ENCODE measurements around the gene PPP1R16B.

The PPP1R16B gene

DNA sequence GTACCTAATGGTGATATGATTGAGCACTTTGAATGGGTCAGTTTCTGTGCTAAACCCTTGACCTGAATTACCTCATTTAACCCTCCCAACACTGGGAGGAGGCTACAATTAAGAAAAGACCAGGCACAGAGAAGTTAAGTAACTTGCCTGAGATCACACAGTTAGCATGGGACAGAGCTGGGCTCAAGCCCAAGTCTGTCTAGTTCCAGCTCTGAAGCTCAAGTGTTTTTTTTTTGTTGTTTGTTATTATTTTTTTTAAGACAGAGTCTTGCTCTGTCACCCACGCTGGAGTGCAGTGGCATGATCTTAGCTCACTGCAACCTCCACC is 124.7 kb downstream of the PPP1R16B start:
- ChIA-PET CTCF (interaction anchor here (0.7 to 0.9 kb wide), 7 partner anchors 10 to 331 kb away, joined by 3 to 4 read pairs (median 3); no protein-coding TSS in a partner anchor), POLR2A (ENCODE audit: low non-redundant PET) (interaction anchor here (0.6 kb wide), 1 partner anchor 43 kb away, joined by 3 read pairs; no protein-coding TSS in a partner anchor)
- peak overlapping the region; percentile 16; the same call in 1 of the 2 replicates for H3K27ac ChIP-seq
- TF ChIP-seq, protein P1, sequence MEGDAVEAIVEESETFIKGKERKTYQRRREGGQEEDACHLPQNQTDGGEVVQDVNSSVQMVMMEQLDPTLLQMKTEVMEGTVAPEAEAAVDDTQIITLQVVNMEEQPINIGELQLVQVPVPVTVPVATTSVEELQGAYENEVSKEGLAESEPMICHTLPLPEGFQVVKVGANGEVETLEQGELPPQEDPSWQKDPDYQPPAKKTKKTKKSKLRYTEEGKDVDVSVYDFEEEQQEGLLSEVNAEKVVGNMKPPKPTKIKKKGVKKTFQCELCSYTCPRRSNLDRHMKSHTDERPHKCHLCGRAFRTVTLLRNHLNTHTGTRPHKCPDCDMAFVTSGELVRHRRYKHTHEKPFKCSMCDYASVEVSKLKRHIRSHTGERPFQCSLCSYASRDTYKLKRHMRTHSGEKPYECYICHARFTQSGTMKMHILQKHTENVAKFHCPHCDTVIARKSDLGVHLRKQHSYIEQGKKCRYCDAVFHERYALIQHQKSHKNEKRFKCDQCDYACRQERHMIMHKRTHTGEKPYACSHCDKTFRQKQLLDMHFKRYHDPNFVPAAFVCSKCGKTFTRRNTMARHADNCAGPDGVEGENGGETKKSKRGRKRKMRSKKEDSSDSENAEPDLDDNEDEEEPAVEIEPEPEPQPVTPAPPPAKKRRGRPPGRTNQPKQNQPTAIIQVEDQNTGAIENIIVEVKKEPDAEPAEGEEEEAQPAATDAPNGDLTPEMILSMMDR (conservative IDR thresholded peaks at IDR 0.05; ENCODE audit: low read depth): no peak
- DNase-seq (ENCODE audit: low spot score): no peak

DNA sequence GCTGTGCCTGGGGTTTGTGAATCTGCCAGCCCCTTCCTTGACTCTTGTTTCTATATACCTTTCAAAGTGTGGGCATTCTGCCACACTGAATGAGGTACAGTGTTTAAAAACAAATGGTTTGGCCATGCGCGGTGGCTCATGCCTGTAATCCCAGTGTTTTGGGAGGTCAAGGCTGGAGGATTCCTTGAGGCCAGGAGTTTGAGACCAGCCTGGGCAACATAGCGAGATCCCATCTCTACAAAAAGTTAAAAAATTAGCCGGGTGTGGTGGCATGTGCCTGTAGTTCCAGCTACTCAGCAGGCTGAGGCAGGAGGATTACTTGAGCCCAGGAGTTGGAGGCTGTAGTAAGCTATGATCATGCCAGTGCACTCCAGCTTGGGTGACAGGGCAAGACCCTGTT is 126.5 kb downstream of the PPP1R16B start:
- TF ChIP-seq, protein P1 (conservative IDR thresholded peaks at IDR 0.05; ENCODE audit: low read depth): no peak
- ChIA-PET POLR2A (ENCODE audit: low non-redundant PET) (no interaction called here), CTCF (interaction anchor here (1.0 kb wide), 1 partner anchor 72 kb away, joined by 3 read pairs; no protein-coding TSS in a partner anchor)
- peak overlapping the region; percentile 29 for H3K27ac ChIP-seq
- DNase-seq (ENCODE audit: low spot score): no peak

DNA sequence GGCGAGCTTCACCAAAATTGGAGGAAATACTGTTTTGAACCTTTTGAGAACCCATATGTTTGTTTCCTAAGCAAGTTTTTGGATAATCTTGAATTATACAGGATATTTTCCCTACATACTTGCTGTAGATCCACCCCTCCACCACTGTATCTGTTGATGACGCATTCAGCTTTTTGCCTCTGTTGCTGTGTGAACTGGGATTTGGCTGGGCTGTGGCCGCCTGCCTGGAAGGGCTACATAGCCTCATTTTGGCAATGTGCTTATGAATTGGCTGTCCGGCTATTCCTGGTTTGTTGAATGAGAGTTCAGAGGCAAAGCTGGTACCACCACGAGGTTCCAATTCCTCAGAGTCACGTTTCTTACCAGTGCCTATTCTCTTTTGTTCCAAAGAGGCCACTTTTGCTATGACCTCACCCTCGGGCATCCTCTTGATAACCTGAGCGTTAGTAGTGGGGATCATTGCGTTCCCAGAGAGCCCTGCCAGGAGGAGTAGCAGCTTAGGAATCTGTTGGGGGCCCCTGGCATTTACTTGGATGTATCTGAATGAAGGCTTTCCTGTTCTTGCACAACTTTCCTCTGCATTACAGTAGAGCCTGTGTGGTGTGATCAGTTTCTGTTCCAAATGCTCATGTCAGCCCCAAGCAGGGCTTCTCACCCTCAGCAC is 127.1 kb downstream of the PPP1R16B start:
- POLR2A ChIA-PET (ENCODE audit: low non-redundant PET): no interaction called here
- peak; percentile 42 for DNase-seq (ENCODE audit: low spot score)
- peak overlapping the region; percentile 29 for H3K27ac ChIP-seq
- CTCF ChIA-PET: interaction anchor here (0.7 to 1.0 kb wide), 2 partner anchors 71 to 1371 kb away, joined by 3 read pairs; no protein-coding TSS in a partner anchor
- TF ChIP-seq, protein P1 (conservative IDR thresholded peaks at IDR 0.05; ENCODE audit: low read depth): no peak

DNA sequence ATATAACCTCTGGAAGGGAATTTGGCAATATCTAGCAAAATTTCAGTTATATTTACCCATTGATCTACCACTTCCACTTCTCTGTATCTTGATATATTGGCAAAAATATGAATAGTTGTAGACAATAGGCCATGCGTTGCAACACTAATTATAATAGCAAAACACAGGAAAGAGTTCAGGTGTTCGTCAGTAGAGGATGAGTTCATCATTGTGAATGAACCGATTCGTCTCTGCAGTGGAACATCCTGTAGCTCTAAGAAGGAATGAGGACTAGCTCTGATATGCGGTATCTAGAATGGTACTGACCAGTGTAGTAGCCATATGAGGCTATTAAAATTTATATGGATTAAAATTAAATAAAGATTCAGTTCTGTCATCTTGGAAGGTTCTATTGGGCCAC is 129.0 kb downstream of the PPP1R16B start:
- no peak for DNase-seq (ENCODE audit: low spot score)
- ChIA-PET POLR2A (ENCODE audit: low non-redundant PET) (no interaction called here), CTCF (no interaction called here)
- TF ChIP-seq, protein P1 (conservative IDR thresholded peaks at IDR 0.05; ENCODE audit: low read depth): no peak
- no peak overlapping the region for H3K27ac ChIP-seq

DNA sequence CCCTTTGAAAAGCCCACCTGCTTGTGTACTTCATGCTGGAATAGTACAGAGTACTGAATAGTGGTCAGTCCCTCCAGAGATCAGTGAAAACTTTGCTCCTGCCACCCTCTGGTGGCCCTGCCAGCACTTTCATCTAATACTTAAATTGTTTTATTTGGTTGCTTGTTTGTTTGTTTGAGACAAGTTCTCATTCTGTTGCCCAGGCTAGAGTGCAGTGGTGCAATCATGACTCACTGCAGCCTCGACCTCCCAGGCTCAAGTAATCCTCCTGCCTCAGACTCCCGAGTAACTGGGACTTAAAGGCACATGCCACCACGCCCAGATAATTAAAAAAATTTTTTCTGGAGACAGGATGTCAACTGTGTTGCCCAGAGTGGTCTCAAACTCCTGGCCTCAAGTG is 129.8 kb downstream of the PPP1R16B start:
- ChIA-PET POLR2A (ENCODE audit: low non-redundant PET) (no interaction called here), CTCF (interaction anchor here (0.9 to 1.6 kb wide), 2 partner anchors 26 to 59 kb away, joined by 4 to 6 read pairs; partner anchors contain the start of gene DHX35)
- TF ChIP-seq, protein P1 (conservative IDR thresholded peaks at IDR 0.05; ENCODE audit: low read depth): no peak
- peak; percentile 46 for DNase-seq (ENCODE audit: low spot score)
- H3K27ac ChIP-seq: no peak overlapping the region

DNA sequence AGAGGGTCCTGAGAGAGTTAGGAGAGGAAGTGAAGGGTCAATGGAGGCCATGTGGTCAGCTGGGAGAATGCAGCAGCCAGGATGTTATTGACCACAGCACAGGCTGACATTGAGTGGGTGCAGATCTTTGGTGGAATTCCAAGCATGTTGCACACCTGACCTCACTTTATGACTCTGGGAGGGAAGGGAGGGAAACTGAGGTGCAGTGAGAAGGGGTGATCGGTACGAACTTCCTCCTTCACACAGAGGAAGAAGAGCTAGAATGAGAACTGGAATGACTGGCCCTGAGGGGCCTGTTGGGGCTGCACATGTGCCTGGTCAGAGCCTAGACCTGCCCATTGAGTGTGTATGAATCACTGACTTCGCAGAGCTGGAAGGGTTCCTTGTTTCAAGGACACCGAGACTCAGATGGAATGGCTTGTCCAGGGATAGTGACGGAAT is 130.5 kb downstream of the PPP1R16B start:
- no peak overlapping the region for H3K27ac ChIP-seq
- ChIA-PET POLR2A (ENCODE audit: low non-redundant PET) (interaction anchor here (1.3 kb wide), 1 partner anchor 27 kb away, joined by 3 read pairs; the partner anchor contains the start of gene DHX35), CTCF (interaction anchor here (0.9 to 1.6 kb wide), 4 partner anchors 10 to 59 kb away, joined by 3 to 6 read pairs (median 4); partner anchors contain the start of genes DHX35 and FAM83D)
- DNase-seq (ENCODE audit: low spot score): peak; percentile 59
- TF ChIP-seq, protein P1 (conservative IDR thresholded peaks at IDR 0.05; ENCODE audit: low read depth): no peak

All from RWPE1 (cell line).